Neuron (in vitro differentiated cells): ENCODE measurements around the gene PPP1R8.
"Not testable (repeated sequence)": the region's sequence is repeated elsewhere in the genome, so short reads cannot be mapped to it uniquely, and the experiment has no call there.

Experiments used
- H2AFZ ChIP-seq: one replicate; pipeline ENCODE4 v1.6.1; 2013; ENCODE audit warnings: low read depth, mild to moderate bottlenecking, inconsistent platforms, low read length, moderate library complexity
- H3K27me3 ChIP-seq: one replicate; pipeline ENCODE4 v1.6.1; 2013; ENCODE audit warnings: low read length; ENCODE audit not compliant: insufficient read depth
- H3K36me3 ChIP-seq: one replicate; pipeline ENCODE4 v1.6.1; 2013; ENCODE audit warnings: low read length; ENCODE audit not compliant: insufficient read depth
- H3K4me1 ChIP-seq: one replicate; pipeline ENCODE4 v1.6.1; 2013; ENCODE audit warnings: low read length; ENCODE audit not compliant: insufficient read depth
- H3K4me3 ChIP-seq: 2 replicates; pipeline ENCODE4 v1.5.1; 2013; ENCODE audit warnings: mild to moderate bottlenecking, low read length, moderate library complexity
- H3K9me3 ChIP-seq: one replicate; pipeline ENCODE4 v1.6.1; 2013; ENCODE audit warnings: low read length

PPP1R8 gene

DNA sequence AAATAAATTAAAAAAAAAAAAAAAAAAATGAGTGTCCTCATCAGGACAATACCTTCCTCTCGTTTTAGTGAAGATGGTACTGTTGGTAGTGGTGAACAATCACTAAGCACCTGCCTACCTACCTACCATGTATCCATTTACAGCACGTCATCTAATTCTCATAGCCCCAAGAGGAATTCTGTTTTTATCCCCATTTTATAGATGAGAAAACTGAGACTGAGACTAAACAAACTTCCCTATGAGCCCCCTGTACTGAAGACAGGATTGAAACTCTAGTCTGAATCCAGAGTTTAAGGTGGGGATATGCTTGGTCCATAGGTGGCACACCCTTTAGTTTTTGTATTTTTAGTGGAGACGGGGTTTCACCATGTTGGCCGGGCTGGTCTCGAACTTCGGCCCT is 24.5 kb downstream of the PPP1R8 start:
- Histone ChIP-seq H3K9me3 (peaks cover 10% of the 10 kb centered on the region), H3K4me1 (peaks cover 7% of the 10 kb centered on the region), H2AFZ (no peak overlapping the region), H3K36me3 (peaks cover 18% of the 10 kb centered on the region), H3K4me3 (no peak overlapping the region), H3K27me3 (no peaks in the 10 kb centered on the region)

DNA sequence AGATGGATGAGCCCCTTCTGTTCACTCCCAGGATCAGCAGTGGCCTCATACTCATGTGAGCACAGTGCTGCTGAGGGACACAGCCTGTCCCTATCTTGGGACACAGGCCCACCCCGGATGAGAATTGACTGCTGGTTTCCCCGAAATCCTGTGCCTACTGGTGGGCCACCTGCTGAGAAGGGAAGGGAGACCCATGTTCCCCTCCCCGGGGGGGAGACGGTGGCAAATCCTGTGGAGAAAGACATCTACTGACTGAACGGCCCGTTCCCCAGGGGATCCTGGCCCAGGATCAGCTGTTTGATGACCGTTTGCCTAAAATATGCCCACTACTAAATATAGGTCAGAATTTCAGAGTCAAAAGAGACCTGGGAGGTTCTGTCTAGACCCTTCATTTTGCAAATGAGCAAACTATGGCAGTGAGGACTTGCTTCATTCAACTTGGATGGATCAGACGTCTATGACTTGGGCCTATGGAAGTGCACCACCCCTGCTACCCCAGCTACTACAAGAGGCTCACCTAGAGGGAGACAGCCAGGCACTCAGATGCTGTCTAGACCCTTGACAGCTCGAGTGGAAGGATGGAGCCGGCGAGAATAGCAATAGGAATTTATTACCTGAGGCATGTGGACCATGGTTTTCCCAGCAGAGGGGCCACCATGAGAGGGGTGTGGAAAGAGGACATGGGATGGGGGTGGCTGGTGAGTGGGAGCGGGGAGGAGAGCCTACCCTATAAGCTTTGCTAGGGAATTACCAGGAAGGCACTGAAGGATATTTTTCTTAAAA is 26.2 kb downstream of the PPP1R8 start:
- Histone ChIP-seq H3K4me3 (no peak overlapping the region), H3K9me3 (peaks cover 2% of the 10 kb centered on the region), H2AFZ (no peak overlapping the region), H3K27me3 (no peaks in the 10 kb centered on the region), H3K36me3 (peaks cover 2% of the 10 kb centered on the region), H3K4me1 (peaks cover 7% of the 10 kb centered on the region)

DNA sequence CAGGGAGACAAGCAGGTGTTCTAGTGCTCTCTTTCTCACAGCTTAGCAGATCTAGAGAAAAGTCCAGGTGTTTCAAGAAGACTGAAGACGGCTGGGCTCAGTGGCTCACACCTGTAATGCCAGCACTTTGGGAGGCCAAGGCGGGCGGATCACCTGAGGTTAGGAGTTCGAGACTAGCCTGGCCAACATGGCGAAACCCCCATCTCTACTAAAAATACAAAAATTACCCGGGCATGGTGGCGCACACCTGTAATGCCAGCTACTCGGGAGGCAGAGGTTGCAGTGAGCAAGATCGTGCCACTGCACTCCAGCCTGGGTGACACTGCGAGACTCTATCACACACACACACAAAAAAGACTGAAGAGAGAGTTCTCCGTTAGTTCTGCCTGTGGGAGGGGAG is 27.0 kb downstream of the PPP1R8 start:
- not testable (repeated sequence) for H3K36me3 ChIP-seq, H2AFZ ChIP-seq, H3K4me1 ChIP-seq, H3K9me3 ChIP-seq, H3K27me3 ChIP-seq, H3K4me3 ChIP-seq

DNA sequence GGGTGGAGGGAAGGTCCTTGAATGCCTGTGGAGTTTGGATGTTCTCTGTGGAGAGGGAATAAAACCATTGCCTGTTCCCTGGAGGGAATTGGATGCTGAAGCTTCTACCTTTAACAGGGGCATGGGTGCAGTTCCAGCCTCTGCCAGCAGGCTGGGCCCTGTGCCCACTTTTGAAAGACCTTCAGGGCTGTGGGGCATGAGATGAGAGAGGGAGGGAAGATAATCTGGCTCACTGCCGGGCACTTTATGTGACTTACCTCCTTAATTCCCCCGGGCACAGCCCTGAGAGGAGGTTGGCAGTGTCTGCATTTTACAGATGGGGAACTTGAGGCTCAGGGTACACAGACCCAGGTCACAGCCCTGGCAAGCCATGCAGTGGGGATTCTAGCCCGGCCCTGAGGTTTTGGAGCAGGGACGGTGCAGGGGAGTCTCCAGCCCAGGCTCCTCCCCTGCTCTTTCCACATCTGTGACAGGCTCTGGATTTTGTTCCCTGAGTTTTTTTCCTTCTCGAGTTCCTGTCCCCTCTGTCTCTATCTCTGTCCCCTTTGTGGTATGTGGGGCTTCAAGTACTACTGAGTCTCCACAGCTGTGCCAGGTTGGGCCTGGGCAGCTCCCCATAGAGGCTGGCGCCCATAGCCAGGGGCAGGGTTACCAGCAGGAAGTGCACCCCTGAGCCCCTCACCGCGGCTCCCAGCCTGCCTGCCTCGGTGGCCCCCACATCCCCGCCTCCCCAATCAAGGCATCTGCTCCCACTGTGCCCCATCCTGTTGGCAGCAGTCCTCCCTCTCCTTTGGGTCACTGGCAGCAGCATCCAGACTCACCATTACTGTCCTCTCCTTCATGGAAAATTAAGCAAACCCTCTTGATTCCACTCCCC is 27.7 kb downstream of the PPP1R8 start:
- no peak overlapping the region for H2AFZ ChIP-seq
- H3K36me3 ChIP-seq = no peaks in the 10 kb centered on the region
- H3K9me3 ChIP-seq = no peaks in the 10 kb centered on the region
- no peak overlapping the region for H3K4me3 ChIP-seq
- H3K4me1 ChIP-seq = peaks cover 12% of the 10 kb centered on the region
- no peaks in the 10 kb centered on the region for H3K27me3 ChIP-seq

DNA sequence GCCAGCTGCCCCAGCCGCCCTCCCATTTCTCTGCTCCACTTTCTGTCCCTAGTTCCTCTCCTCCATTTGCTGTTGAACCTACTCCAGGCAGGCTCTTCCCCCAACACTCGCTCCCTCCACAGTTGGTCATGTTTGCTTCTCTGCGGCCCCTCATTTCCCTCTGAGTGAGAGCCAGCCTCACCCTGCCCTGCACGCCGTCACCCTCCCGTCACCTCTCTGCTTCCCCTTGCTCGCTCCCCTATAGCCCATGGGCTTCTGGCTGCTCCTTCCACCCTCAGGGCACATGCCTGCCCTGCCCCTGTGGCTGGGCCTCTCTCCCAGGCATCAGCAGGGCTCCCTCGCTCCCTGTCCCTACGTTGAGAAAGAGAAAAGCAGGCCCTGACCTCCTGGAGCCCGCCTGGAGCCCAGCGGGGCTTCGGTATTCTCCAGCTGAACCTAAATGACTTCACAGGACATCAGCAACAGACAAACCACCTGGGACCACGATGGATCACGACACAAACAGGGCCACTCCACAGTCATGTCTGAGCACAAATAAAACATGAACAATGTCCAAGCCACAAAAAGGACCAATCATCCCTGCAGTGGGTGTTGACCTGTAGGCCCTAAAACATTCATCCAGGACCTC is 28.5 kb downstream of the PPP1R8 start:
- no peaks in the 10 kb centered on the region for H3K36me3 ChIP-seq
- H3K4me3 ChIP-seq = no peak overlapping the region
- H3K4me1 ChIP-seq = peaks cover 16% of the 10 kb centered on the region
- H3K27me3 ChIP-seq = no peaks in the 10 kb centered on the region
- H3K9me3 ChIP-seq = no peaks in the 10 kb centered on the region
- no peak overlapping the region for H2AFZ ChIP-seq

DNA sequence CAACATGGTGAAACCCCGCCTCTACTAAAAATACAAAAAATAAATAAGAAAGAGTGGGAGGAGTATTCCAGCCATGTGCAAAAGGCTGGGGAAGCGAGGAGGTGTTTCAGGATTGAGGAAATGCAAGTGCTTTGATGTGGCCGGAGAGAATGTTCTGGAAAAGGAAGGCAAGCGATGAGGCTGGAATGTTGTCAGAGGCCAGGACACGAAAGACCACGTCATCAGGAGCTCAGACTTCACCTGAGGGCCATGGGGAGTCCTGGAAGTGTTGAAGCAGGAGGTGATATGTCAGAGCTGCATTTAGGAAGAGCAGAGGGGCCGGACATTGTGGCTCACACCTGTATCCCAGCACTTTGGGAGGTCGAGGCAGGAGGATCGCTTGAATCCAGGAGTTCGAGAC is 30.9 kb downstream of the PPP1R8 start:
- Histone ChIP-seq H3K9me3 (no peaks in the 10 kb centered on the region), H2AFZ (no peak overlapping the region), H3K36me3 (no peaks in the 10 kb centered on the region), H3K4me1 (peaks cover 16% of the 10 kb centered on the region), H3K27me3 (no peaks in the 10 kb centered on the region), H3K4me3 (no peak overlapping the region)

DNA sequence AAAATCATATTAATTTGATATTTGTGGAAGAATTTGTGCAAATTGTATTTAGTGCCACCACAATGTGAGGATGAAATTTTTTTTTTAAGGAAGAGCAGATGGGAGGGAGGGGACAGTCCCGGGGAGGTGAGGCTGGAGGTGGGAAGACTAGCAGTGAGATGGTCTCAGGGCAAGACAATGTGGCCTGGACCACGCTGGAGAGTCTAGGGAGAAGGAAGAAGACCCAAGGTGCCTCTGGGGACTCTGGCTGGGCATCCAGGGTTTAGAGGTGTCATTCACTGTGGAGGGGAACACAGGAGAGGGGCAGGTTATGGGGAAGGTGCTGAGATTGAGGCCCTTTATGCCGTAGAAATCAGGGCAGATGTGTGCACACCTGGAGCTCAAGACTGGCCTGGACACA is 31.4 kb downstream of the PPP1R8 start:
- Histone ChIP-seq H3K36me3 (no peaks in the 10 kb centered on the region), H3K4me3 (no peak overlapping the region), H3K9me3 (no peaks in the 10 kb centered on the region), H3K27me3 (no peaks in the 10 kb centered on the region), H2AFZ (no peak overlapping the region), H3K4me1 (peaks cover 16% of the 10 kb centered on the region)

DNA sequence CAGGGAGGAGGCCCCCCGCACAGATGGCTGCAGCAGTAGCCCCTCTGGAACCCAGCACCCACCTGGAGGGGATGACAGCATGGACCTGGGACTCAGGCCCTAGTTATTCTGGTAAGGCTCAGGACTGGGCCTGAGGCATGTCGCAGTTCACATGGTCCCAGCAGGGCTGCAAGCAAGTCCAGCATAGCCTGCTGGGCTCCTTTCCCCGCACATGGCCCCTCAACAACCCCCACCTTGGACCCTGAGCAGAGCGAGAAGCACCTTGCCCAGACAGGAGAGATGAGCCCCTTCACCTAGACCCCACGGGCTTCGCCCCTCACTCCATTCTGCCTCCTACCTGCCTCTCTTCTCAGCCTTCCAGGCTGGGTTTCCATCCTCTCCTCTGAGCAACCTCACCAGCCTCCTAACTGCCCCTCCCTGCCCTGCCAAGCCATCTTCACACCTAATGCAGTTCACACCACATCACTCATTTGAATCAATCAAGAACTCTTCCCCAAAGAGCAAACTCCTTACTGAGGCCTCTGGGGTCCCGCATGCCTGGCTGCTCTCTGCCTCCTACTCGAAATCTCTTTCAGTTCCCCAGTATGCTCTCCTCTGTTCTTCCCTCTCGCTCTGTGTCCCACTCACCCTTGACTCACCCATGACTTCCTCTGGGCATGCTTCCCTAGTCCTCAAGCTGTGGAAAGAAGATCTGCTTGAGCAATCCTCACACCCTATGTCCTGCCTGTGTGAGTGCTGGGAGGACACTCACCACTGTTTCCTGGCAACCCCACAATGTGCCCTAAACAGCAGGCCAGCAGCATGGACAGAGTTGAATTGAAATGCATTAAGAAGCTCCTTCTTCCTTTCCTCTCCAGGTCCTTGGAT is 32.3 kb downstream of the PPP1R8 start:
- peaks cover 18% of the 10 kb centered on the region for H3K4me1 ChIP-seq
- H3K27me3 ChIP-seq = no peaks in the 10 kb centered on the region
- H2AFZ ChIP-seq = no peak overlapping the region
- no peak overlapping the region for H3K4me3 ChIP-seq
- no peaks in the 10 kb centered on the region for H3K36me3 ChIP-seq
- H3K9me3 ChIP-seq = no peaks in the 10 kb centered on the region

DNA sequence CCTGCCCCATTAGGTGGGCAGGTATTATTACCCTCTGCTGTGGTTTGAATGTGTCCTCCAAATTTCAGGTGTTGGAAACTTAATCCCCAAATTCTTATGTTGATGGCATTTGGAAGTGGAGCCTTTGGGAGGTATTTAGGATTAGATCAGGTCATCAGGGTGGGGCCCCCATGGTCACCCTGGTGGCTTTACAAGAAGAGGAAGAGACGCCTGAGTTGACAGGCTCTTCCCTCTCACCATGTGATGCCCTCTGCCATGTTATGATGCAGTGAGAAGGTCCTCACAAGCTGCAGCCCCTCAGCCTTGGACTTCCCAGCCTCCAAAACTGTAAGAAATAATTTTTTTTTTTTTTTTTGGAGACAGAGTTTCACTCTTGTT is 32.9 kb downstream of the PPP1R8 start:
- Histone ChIP-seq H2AFZ (no peak overlapping the region), H3K4me1 (peaks cover 18% of the 10 kb centered on the region), H3K27me3 (no peaks in the 10 kb centered on the region), H3K4me3 (no peak overlapping the region), H3K9me3 (no peaks in the 10 kb centered on the region), H3K36me3 (no peaks in the 10 kb centered on the region)

DNA sequence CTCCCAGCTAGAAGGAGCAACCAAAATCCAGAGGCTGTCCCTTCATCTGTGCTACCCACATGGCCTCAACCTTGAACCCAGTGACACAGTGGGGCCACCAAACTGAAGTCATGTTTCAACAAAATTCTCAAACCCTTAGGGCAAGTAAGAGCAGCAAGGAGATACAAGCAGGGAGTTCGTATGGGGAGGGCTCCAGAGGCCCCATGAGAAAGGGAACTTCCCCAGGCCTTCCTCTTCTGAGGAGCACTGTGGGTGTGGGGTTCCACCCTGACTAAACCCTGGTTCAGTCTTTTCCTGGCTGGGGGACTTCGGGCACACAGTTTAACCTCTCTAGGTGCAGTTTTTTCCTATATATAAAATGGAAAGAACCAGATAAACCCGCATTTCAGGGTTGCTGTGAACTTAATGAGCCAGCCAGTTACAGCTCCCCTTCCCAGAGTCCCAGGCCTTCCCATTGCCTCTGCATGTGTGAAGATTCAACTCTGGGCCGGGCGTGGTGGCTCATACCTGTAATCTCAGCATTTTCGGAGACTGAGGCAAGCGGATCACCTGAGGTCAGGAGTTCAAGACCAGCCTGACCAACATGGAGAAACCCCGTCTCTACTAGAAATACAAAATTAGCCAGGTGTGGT is 33.8 kb downstream of the PPP1R8 start:
- Histone ChIP-seq H3K9me3 (no peaks in the 10 kb centered on the region), H3K36me3 (no peaks in the 10 kb centered on the region), H2AFZ (no peak overlapping the region), H3K27me3 (no peaks in the 10 kb centered on the region), H3K4me3 (no peak overlapping the region), H3K4me1 (peaks cover 11% of the 10 kb centered on the region)

DNA sequence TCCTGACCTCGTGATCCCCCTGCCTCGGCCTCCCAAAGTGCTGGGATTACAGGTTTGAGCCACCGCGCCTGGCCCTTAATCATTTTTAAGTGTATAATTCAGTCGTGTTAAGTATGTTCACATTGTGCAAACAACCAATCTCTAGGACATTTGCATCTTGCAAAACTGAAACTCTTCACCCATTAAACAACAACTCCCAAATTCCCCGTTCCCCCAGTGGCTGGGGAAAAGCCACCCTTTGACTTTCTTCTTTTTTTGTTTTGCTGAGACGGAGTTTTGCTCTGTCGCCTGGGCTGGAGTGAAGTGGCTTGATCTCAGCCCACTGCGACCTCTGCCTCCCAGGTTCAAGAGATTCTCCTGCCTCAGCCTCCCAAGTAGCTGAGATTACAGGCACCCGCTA is 35.2 kb downstream of the PPP1R8 start:
- Histone ChIP-seq H3K4me3 (no peak overlapping the region), H3K27me3 (no peaks in the 10 kb centered on the region), H3K9me3 (no peaks in the 10 kb centered on the region), H3K36me3 (no peaks in the 10 kb centered on the region), H2AFZ (no peak overlapping the region), H3K4me1 (peaks cover 10% of the 10 kb centered on the region)

DNA sequence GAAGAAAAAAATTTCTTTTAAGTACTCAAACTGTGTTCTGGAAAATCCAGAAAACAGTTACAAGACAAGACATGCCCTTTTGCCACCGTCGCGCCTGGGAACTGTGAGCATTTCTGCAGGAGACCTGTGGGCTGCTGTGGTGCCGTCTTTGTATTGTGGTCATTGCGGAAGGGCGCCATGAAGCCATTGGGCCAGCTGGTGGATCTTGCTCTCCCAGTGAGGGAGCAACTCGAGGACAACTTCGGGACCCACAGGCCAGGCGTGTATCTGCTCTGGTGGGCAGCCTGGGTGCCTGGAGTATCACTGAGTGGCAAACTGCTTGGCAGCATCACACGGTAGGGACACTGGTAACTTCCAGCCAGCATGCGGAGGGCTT is 38.0 kb downstream of the PPP1R8 start:
- Histone ChIP-seq H3K36me3 (no peaks in the 10 kb centered on the region), H3K4me3 (no peak overlapping the region), H3K9me3 (no peaks in the 10 kb centered on the region), H3K4me1 (peaks cover 10% of the 10 kb centered on the region), H2AFZ (no peak overlapping the region), H3K27me3 (peaks cover 9% of the 10 kb centered on the region)
